ENCODE results near the gene CD68. TPM values are rescaled to one million over a fixed set of nuclear protein-coding genes. Genes with fewer than 3 reads are reported as not detected.

Gene CD68
- polyA plus RNA-seq, 3 donors, result 642 to 884 (median 744) TPM

Small RNA genes lying within 50 kb of the gene (small RNA-seq; reads per million reads assigned to genes)
- gene CD68 (ENCODE audit: insufficient read length, low read depth) (not detected), gene RF00019 (ENCODE audit: insufficient read length, low read depth) (not detected), gene SNORA48 (ENCODE audit: insufficient read length, low read depth) (not detected), gene SNORD10 (ENCODE audit: insufficient read length, low read depth) (not detected)

Other genes starting within 250 kb of the CD68 start
- 10 to 100 TPM; 32.1 to 68.5 (median 40.5) TPM for gene ACAP1, start 243.1 kb upstream of the CD68 start, polyA plus RNA-seq
- 1 to 10 TPM; 3.4 to 5.6 (median 3.6) TPM for gene KCTD11, start 227.5 kb upstream of the CD68 start, polyA plus RNA-seq
- not detected for gene TMEM95, start 224.5 kb upstream of the CD68 start, polyA plus RNA-seq
- not detected for gene TNK1, start 198.5 kb upstream of the CD68 start, polyA plus RNA-seq
- gene PLSCR3, start 185.1 kb upstream of the CD68 start, polyA plus RNA-seq, result 10 to 100 TPM; 37.6 to 70.4 (median 45.7) TPM
- gene TMEM256, start 175.5 kb upstream of the CD68 start, polyA plus RNA-seq, result 10 to 100 TPM; 39.2 to 81.4 (median 72.6) TPM
- gene NLGN2, start 171.8 kb upstream of the CD68 start, polyA plus RNA-seq, result under 1 TPM in 1 of 3 donors, not detected in 2; 0.55 TPM
- not detected for gene SPEM1, start 159.3 kb upstream of the CD68 start, polyA plus RNA-seq
- not detected for gene SPEM2, start 154.0 kb upstream of the CD68 start, polyA plus RNA-seq
- gene SPEM3, start 150.8 kb upstream of the CD68 start, polyA plus RNA-seq, result not detected
- gene TMEM102, start 144.2 kb upstream of the CD68 start, polyA plus RNA-seq, result 10 to 100 TPM in 1 of 3 donors, 1 to 10 TPM in 2; 5.1 to 11.3 (median 9.8) TPM
- gene FGF11, start 140.1 kb upstream of the CD68 start, polyA plus RNA-seq, result 1 to 10 TPM in 1 of 3 donors, not detected in 2; 2.2 TPM
- gene CHRNB1, start 134.6 kb upstream of the CD68 start, polyA plus RNA-seq, result 10 to 100 TPM in 2 of 3 donors, 1 to 10 TPM in 1; 9.3 to 15.7 (median 14.7) TPM
- 1 to 10 TPM; 3.4 to 8.1 (median 4.4) TPM for gene ZBTB4, start 100.0 kb upstream of the CD68 start, polyA plus RNA-seq
- gene SLC35G6, start 98.2 kb upstream of the CD68 start, polyA plus RNA-seq, result not detected
- 10 to 100 TPM; 12.1 to 27.9 (median 25.4) TPM for gene POLR2A, start 95.3 kb upstream of the CD68 start, polyA plus RNA-seq
- 10 to 100 TPM; 37.7 to 98.3 (median 50.2) TPM for gene TNFSF12, start 30.6 kb upstream of the CD68 start, polyA plus RNA-seq
- gene TNFSF13, start 20.9 kb upstream of the CD68 start, polyA plus RNA-seq, result 100 to 1,000 TPM; 236 to 523 (median 491) TPM
- gene SENP3, start 17.7 kb upstream of the CD68 start, polyA plus RNA-seq, result 100 to 1,000 TPM in 1 of 3 donors, 1 to 10 TPM in 2; 2.9 to 140 (median 5.6) TPM
- gene MPDU1, start 4.2 kb downstream of the CD68 start, polyA plus RNA-seq, result 100 to 1,000 TPM; 100 to 107 (median 103) TPM
- 1 to 10 TPM in 2 of 3 donors, under 1 TPM in 1; 0.86 to 1.2 (median 1.1) TPM for gene SOX15, start 10.5 kb downstream of the CD68 start, polyA plus RNA-seq
- gene FXR2, start 35.3 kb downstream of the CD68 start, polyA plus RNA-seq, result 10 to 100 TPM in 1 of 3 donors, 1 to 10 TPM in 2; 6.2 to 23.0 (median 9.2) TPM
- 100 to 1,000 TPM in 1 of 3 donors, 10 to 100 TPM in 2; 83.4 to 155 (median 89.8) TPM for gene SAT2, start 48.2 kb downstream of the CD68 start, polyA plus RNA-seq
- under 1 TPM in 2 of 3 donors, not detected in 1; 0.43 TPM for gene SHBG, start 50.5 kb downstream of the CD68 start, polyA plus RNA-seq
- gene ATP1B2, start 71.3 kb downstream of the CD68 start, polyA plus RNA-seq, result under 1 TPM in 1 of 3 donors, not detected in 2; 0.07 TPM
- 10 to 100 TPM; 16.2 to 35.1 (median 25.8) TPM for gene TP53, start 107.9 kb downstream of the CD68 start, polyA plus RNA-seq
- gene WRAP53, start 108.8 kb downstream of the CD68 start, polyA plus RNA-seq, result 1 to 10 TPM; 6.3 to 9.8 (median 9.1) TPM
- gene EFNB3, start 125.6 kb downstream of the CD68 start, polyA plus RNA-seq, result under 1 TPM in 1 of 3 donors, not detected in 2; 0.01 TPM
- under 1 TPM in 2 of 3 donors, not detected in 1; 0.03 to 0.15 TPM for gene DNAH2, start 138.1 kb downstream of the CD68 start, polyA plus RNA-seq

Data from CD14-positive monocyte (primary cell).